WTC11 (cell line): Measurements from ENCODE around the gene ZDHHC7. TPM values are rescaled to one million over a fixed set of nuclear protein-coding genes. Genes with fewer than 3 reads are reported as not detected.

Experiments
- ATAC-seq: fragments of 200-7000 bp; cut with Tn5 transposase; 2 replicates; pipeline ENCODE4 v1.10.0; 2021; ENCODE audit warnings: mild to moderate bottlenecking, moderate library complexity
- CTCF ChIA-PET: fragments of 300-600 bp; sonication (Branson Sonifier 250); formaldehyde crosslinking; loops from one replicate; lab custom pipeline; 2021; ENCODE audit warnings: antibody characterized with exemption; lab: Charles Lee
- POLR2A ChIA-PET: fragments of 350-600 bp; sonication (Branson Sonifier 250); formaldehyde crosslinking; loops from one replicate; lab custom pipeline; 2021; ENCODE audit warnings: antibody characterized with exemption; lab: Charles Lee
- DNase-seq: peaks from one replicate; pipeline ENCODE4 v3.0.0; 2021; ENCODE audit warnings: low spot score
- H3K27ac Mint-ChIP-seq: 2 replicates; pipeline ENCODE4 v1.8.0; 2021; ENCODE audit warnings: mixed read lengths
- H3K27me3 Mint-ChIP-seq: 2 replicates; pipeline ENCODE4 v1.8.0; 2021; ENCODE audit warnings: low read depth, mild to moderate bottlenecking, moderate library complexity, mixed read lengths
- H3K36me3 Mint-ChIP-seq: 2 replicates; pipeline ENCODE4 v1.8.0; 2021; ENCODE audit warnings: mixed read lengths
- H3K4me1 Mint-ChIP-seq: 2 replicates; pipeline ENCODE4 v1.8.0; 2022; ENCODE audit warnings: mixed read lengths
- H3K4me3 Mint-ChIP-seq: 2 replicates; pipeline ENCODE4 v1.8.0; 2021; ENCODE audit warnings: mild to moderate bottlenecking, moderate library complexity, mixed read lengths
- H3K9me3 Mint-ChIP-seq: 2 replicates; pipeline ENCODE4 v1.8.0; 2021; ENCODE audit warnings: mixed read lengths
- ATF3 ChIP-seq: sonication (generic); formaldehyde crosslinking; conservative IDR thresholded peaks from 2 replicates; pipeline ENCODE4 v1.8.1; 2022; ENCODE audit warnings: mild to moderate bottlenecking, missing genetic modification reagents
- CREB1 ChIP-seq: sonication (generic); formaldehyde crosslinking; IDR thresholded peaks from 2 replicates; pipeline ENCODE4 v1.8.0; 2023; ENCODE audit warnings: mild to moderate bottlenecking, missing genetic modification reagents
- ELF4 ChIP-seq: sonication (generic); formaldehyde crosslinking; IDR thresholded peaks from 2 replicates; pipeline ENCODE4 v1.8.1; 2022; ENCODE audit warnings: low read depth, mild to moderate bottlenecking, moderate library complexity, missing genetic modification reagents
- JAZF1 ChIP-seq: fragments of 250-450 bp; sonication (Bioruptor Pico); IDR thresholded peaks from 2 replicates; pipeline ENCODE4 v1.9.0; 2021; ENCODE audit warnings: moderate library complexity, mild to moderate bottlenecking, inconsistent platforms
- MXD4 ChIP-seq: fragments of 250-450 bp; sonication (Bioruptor Pico); IDR thresholded peaks from 2 replicates; pipeline ENCODE4 v1.8.0; 2021; ENCODE audit warnings: mild to moderate bottlenecking, moderate library complexity, borderline replicate concordance
- MYBL2 ChIP-seq: sonication (generic); formaldehyde crosslinking; IDR thresholded peaks from 2 replicates; pipeline ENCODE4 v1.8.1; 2023; ENCODE audit warnings: mild to moderate bottlenecking, moderate library complexity, missing genetic modification reagents
- PRDM15 ChIP-seq: sonication (generic); formaldehyde crosslinking; IDR thresholded peaks from 2 replicates; pipeline ENCODE4 v1.8.0; 2022; ENCODE audit warnings: missing genetic modification reagents
- ZNF121 ChIP-seq: sonication (generic); formaldehyde crosslinking; IDR thresholded peaks from 2 replicates; pipeline ENCODE4 v1.8.0; 2023; ENCODE audit warnings: missing genetic modification reagents
- ZNF138 ChIP-seq: sonication (generic); formaldehyde crosslinking; conservative IDR thresholded peaks from 2 replicates; pipeline ENCODE4 v1.8.1; 2022; ENCODE audit warnings: mild to moderate bottlenecking, moderate library complexity, missing genetic modification reagents
- ZNF219 ChIP-seq: sonication (generic); formaldehyde crosslinking; IDR thresholded peaks from 2 replicates; pipeline ENCODE4 v1.8.0; 2023; ENCODE audit warnings: missing genetic modification reagents, mild to moderate bottlenecking, borderline replicate concordance
- total RNA-seq: library from RNA; stranded (reverse); gene quantifications from 3 replicates; pipeline ENCODE4 v1.2.3, GENCODE V29; 2021
- TF ChIP-seq, protein P1 (sequence below): sonication (generic); formaldehyde crosslinking; IDR thresholded peaks from 2 replicates; pipeline ENCODE4 v1.8.0; 2023; ENCODE audit warnings: mild to moderate bottlenecking, missing genetic modification reagents
- TF ChIP-seq, protein P2 (sequence below): sonication (generic); formaldehyde crosslinking; IDR thresholded peaks from 2 replicates; pipeline ENCODE4 v1.8.1; 2023; ENCODE audit warnings: mild to moderate bottlenecking, missing genetic modification reagents, moderate library complexity
- TF ChIP-seq, protein P3 (sequence below): sonication (generic); formaldehyde crosslinking; IDR thresholded peaks from 2 replicates; pipeline ENCODE4 v1.8.0; 2023; ENCODE audit warnings: missing genetic modification reagents, mild to moderate bottlenecking, borderline replicate concordance
- TF ChIP-seq, protein P4 (sequence below): fragments of 250-450 bp; sonication (Bioruptor Pico); IDR thresholded peaks from 2 replicates; pipeline ENCODE4 v1.8.0; 2021; ENCODE audit warnings: mild to moderate bottlenecking

The ZDHHC7 gene
- total RNA-seq, 1 experiment from 2014 or later, result 38.7 TPM

- TF ChIP-seq PRDM15 (CRISPR knock-in tag), result no peak
- TF ChIP-seq JAZF1, result no peak
- TF ChIP-seq ZNF219 (CRISPR knock-in tag), result no peak
- no peak for TF ChIP-seq MYBL2 (CRISPR knock-in tag)
- TF ChIP-seq, protein P1, sequence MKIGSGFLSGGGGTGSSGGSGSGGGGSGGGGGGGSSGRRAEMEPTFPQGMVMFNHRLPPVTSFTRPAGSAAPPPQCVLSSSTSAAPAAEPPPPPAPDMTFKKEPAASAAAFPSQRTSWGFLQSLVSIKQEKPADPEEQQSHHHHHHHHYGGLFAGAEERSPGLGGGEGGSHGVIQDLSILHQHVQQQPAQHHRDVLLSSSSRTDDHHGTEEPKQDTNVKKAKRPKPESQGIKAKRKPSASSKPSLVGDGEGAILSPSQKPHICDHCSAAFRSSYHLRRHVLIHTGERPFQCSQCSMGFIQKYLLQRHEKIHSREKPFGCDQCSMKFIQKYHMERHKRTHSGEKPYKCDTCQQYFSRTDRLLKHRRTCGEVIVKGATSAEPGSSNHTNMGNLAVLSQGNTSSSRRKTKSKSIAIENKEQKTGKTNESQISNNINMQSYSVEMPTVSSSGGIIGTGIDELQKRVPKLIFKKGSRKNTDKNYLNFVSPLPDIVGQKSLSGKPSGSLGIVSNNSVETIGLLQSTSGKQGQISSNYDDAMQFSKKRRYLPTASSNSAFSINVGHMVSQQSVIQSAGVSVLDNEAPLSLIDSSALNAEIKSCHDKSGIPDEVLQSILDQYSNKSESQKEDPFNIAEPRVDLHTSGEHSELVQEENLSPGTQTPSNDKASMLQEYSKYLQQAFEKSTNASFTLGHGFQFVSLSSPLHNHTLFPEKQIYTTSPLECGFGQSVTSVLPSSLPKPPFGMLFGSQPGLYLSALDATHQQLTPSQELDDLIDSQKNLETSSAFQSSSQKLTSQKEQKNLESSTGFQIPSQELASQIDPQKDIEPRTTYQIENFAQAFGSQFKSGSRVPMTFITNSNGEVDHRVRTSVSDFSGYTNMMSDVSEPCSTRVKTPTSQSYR (CRISPR knock-in tag), result no peak
- no peak for TF ChIP-seq CREB1 (CRISPR knock-in tag)
- TF ChIP-seq ZNF138 (CRISPR knock-in tag), result no peak
- TF ChIP-seq ZNF121 (CRISPR knock-in tag), result no peak
- TF ChIP-seq, protein P2, sequence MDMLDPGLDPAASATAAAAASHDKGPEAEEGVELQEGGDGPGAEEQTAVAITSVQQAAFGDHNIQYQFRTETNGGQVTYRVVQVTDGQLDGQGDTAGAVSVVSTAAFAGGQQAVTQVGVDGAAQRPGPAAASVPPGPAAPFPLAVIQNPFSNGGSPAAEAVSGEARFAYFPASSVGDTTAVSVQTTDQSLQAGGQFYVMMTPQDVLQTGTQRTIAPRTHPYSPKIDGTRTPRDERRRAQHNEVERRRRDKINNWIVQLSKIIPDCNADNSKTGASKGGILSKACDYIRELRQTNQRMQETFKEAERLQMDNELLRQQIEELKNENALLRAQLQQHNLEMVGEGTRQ (CRISPR knock-in tag), result no peak
These were observed 29.4 kb upstream of the ZDHHC7 start (continued) for GRCh38 chr16:85040685-85041084.

- Mint-ChIP-seq H3K27me3 (no peaks in the 10 kb centered on the region), H3K4me3 (no peak overlapping the region), H3K27ac (no peak overlapping the region), H3K9me3 (no peaks in the 10 kb centered on the region), H3K36me3 (no peaks in the 10 kb centered on the region), H3K4me1 (peaks cover 6% of the 10 kb centered on the region)
- CTCF ChIA-PET, result interaction anchor here (0.6 to 2.3 kb wide), 3 partner anchors 10 to 85 kb away, joined by 3 to 5 read pairs (median 3); partner anchors contain the start of gene KIAA0513
- no peak for DNase-seq
- ATAC-seq, result no peak
- POLR2A ChIA-PET, result no interaction called here
- no peak for TF ChIP-seq MYBL2 (CRISPR knock-in tag)
- TF ChIP-seq, protein P3, sequence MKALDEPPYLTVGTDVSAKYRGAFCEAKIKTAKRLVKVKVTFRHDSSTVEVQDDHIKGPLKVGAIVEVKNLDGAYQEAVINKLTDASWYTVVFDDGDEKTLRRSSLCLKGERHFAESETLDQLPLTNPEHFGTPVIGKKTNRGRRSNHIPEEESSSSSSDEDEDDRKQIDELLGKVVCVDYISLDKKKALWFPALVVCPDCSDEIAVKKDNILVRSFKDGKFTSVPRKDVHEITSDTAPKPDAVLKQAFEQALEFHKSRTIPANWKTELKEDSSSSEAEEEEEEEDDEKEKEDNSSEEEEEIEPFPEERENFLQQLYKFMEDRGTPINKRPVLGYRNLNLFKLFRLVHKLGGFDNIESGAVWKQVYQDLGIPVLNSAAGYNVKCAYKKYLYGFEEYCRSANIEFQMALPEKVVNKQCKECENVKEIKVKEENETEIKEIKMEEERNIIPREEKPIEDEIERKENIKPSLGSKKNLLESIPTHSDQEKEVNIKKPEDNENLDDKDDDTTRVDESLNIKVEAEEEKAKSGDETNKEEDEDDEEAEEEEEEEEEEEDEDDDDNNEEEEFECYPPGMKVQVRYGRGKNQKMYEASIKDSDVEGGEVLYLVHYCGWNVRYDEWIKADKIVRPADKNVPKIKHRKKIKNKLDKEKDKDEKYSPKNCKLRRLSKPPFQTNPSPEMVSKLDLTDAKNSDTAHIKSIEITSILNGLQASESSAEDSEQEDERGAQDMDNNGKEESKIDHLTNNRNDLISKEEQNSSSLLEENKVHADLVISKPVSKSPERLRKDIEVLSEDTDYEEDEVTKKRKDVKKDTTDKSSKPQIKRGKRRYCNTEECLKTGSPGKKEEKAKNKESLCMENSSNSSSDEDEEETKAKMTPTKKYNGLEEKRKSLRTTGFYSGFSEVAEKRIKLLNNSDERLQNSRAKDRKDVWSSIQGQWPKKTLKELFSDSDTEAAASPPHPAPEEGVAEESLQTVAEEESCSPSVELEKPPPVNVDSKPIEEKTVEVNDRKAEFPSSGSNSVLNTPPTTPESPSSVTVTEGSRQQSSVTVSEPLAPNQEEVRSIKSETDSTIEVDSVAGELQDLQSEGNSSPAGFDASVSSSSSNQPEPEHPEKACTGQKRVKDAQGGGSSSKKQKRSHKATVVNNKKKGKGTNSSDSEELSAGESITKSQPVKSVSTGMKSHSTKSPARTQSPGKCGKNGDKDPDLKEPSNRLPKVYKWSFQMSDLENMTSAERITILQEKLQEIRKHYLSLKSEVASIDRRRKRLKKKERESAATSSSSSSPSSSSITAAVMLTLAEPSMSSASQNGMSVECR, result no peak
- no peak for TF ChIP-seq MXD4 (CRISPR knock-in tag)
- TF ChIP-seq ELF4 (CRISPR knock-in tag), result no peak
- TF ChIP-seq, protein P4, sequence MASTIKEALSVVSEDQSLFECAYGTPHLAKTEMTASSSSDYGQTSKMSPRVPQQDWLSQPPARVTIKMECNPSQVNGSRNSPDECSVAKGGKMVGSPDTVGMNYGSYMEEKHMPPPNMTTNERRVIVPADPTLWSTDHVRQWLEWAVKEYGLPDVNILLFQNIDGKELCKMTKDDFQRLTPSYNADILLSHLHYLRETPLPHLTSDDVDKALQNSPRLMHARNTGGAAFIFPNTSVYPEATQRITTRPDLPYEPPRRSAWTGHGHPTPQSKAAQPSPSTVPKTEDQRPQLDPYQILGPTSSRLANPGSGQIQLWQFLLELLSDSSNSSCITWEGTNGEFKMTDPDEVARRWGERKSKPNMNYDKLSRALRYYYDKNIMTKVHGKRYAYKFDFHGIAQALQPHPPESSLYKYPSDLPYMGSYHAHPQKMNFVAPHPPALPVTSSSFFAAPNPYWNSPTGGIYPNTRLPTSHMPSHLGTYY (CRISPR knock-in tag), result no peak
- TF ChIP-seq ATF3 (CRISPR knock-in tag), result no peak
- TF ChIP-seq, all 79 proteins: peak for 0
These were observed 26.4 kb upstream of the ZDHHC7 start for GRCh38 chr16:85037721-85038120.
